HepG2 (cell line): ENCODE results near the gene CNPPD1. TPM values are rescaled to one million over a fixed set of nuclear protein-coding genes. Genes with fewer than 3 reads are reported as not detected.
A peak's percentile ranks its signal among the peaks of the same experiment; 100 is the strongest.
"Not testable (repeated sequence)": the region's sequence is repeated elsewhere in the genome, so short reads cannot be mapped to it uniquely, and the experiment has no call there.

Experiments
- BORCS8-MEF2B ChIP-seq: sonication (generic); formaldehyde crosslinking; IDR thresholded peaks from 2 replicates; pipeline ENCODE4 v1.8.0; 2022; ENCODE audit warnings: mild to moderate bottlenecking, missing genetic modification reagents
- FOXC1 ChIP-seq: sonication (generic); formaldehyde crosslinking; IDR thresholded peaks from 2 replicates; pipeline ENCODE4 v1.8.0; 2022; ENCODE audit warnings: mild to moderate bottlenecking, missing genetic modification reagents, borderline replicate concordance
- MAX ChIP-seq: IDR thresholded peaks from 2 replicates; pipeline ENCODE4 v1.6.1; 2012; ENCODE audit warnings: inconsistent platforms
- NFYC ChIP-seq: IDR thresholded peaks from 2 replicates; pipeline ENCODE4 v1.6.1; 2016; ENCODE audit warnings: missing genetic modification reagents, missing compliant biosample characterization
- POLR2A ChIP-seq, 2 experiments: IDR thresholded peaks; 2 replicates each; pipeline ENCODE4 v1.6.1; 2011; ENCODE audit warnings: low read depth in 2 of 2, low read length in 2 of 2, mild to moderate bottlenecking in 1 of 2, moderate library complexity in 1 of 2; ENCODE audit not compliant: insufficient read depth in 1 of 2
- POLR2G ChIP-seq: fragments of 200-400 bp; formaldehyde crosslinking; IDR thresholded peaks from 2 replicates; pipeline ENCODE4 v1.6.1; 2018; ENCODE audit warnings: mild to moderate bottlenecking, low read depth, low read length, moderate library complexity
- SAP130 ChIP-seq: IDR thresholded peaks from 2 replicates; pipeline ENCODE4 v1.6.1; 2016; ENCODE audit warnings: low read depth
- SOX13 ChIP-seq, 3 experiments: fragments of 450-650 bp in 1 of 3; sonication (generic) in 1 of 3; formaldehyde crosslinking in 1 of 3; IDR thresholded peaks in 2 of 3; conservative IDR thresholded peaks in 1 of 3; 2 replicates each; pipeline versions ENCODE4 v1.5.0 to v1.6.1; 2016 to 2020; ENCODE audit warnings: antibody characterized with exemption in 1 of 3, mild to moderate bottlenecking in 1 of 3, missing compliant biosample characterization in 1 of 3, missing genetic modification reagents in 1 of 3, moderate library complexity in 1 of 3
- TAF1 ChIP-seq: sonication (generic); formaldehyde crosslinking; IDR thresholded peaks from 2 replicates; pipeline ENCODE4 v1.4.0; 2020; ENCODE audit warnings: missing genetic modification reagents
- ZFX ChIP-seq: sonication (generic); formaldehyde crosslinking; IDR thresholded peaks from 2 replicates; pipeline ENCODE4 v1.4.0; 2020; ENCODE audit warnings: mild to moderate bottlenecking, low read depth, missing genetic modification reagents, moderate library complexity
- ZNF572 ChIP-seq: sonication (generic); formaldehyde crosslinking; IDR thresholded peaks from 2 replicates; pipeline ENCODE4 v1.5.1; 2020; ENCODE audit warnings: mild to moderate bottlenecking, missing genetic modification reagents
- ZNF574 ChIP-seq: sonication (generic); formaldehyde crosslinking; IDR thresholded peaks from 2 replicates; pipeline ENCODE4 v1.4.0; 2020; ENCODE audit warnings: missing genetic modification reagents
- polyA plus RNA-seq, 8 experiments: library from polyadenylated mRNA; depleted of rRNA in 3 of 8; stranded (reverse) in 7 of 8; unstranded in 1 of 8; fragments of >200 nt; fragmentation: Illumina TruSeq in 4 of 8; extraction: Trizol in 4 of 8; gene quantifications; 2 replicates each; pipeline versions ENCODE4 v1.2.1 to v1.2.3, GENCODE V29; 2011 to 2016; ENCODE audit warnings: low read depth in 4 of 8, missing spikeins in 1 of 8, mixed read lengths in 1 of 8; ENCODE audit not compliant: insufficient read depth in 1 of 8
- total RNA-seq, 5 experiments: library from RNA; depleted of rRNA; stranded (reverse); fragments of >200 nt; fragmentation: Illumina TruSeq; extraction: Trizol; gene quantifications; 2 replicates each; pipeline ENCODE4 v1.2.3, GENCODE V29; 2016; ENCODE audit warnings: low read depth in 1 of 5
- TF ChIP-seq, protein P1 (sequence below): IDR thresholded peaks from 2 replicates; pipeline ENCODE4 v1.6.1; 2016; ENCODE audit warnings: low read depth
- TF ChIP-seq, protein P2 (sequence below): sonication (generic); formaldehyde crosslinking; IDR thresholded peaks from 2 replicates; pipeline ENCODE4 v1.4.0; 2020; ENCODE audit warnings: missing genetic modification reagents, low read depth, mild to moderate bottlenecking, borderline replicate concordance

Gene CNPPD1
- total and polyA plus RNA-seq, 2 of the 13 experiments (the other 11 are each of a cell fraction or from before 2014, with no cell fraction given) = 35.5 to 49.4 TPM

- peak; percentile 48 for TF ChIP-seq ZNF574 (CRISPR knock-in tag)
- 0 out of 2 replicates have a peak, but pooled peaks have one; percentile 16 for TF ChIP-seq ZFX (CRISPR knock-in tag)
- TF ChIP-seq MAX = peak; percentile 43; the same call in 1 of the 2 replicates
- TF ChIP-seq POLR2G = peak; percentile 69
- TF ChIP-seq TAF1 = peak; percentile 4; the same call in 1 of the 2 replicates
- peak; percentile 66 for TF ChIP-seq BORCS8-MEF2B (CRISPR knock-in tag)
- TF ChIP-seq ZNF572 (CRISPR knock-in tag) = 0 out of 2 replicates have a peak, but pooled peaks have one; percentile 24
- TF ChIP-seq SOX13 (IDR thresholded peaks at IDR 0.05) = not testable (repeated sequence)
- peak in 1 of 2 experiments; percentile 45; a peak in 1 of 4 replicates for TF ChIP-seq SOX13 (CRISPR knock-in tag; conservative IDR thresholded peaks at IDR 0.05 in 1 of 2, IDR thresholded peaks at IDR 0.05 in 1 of 2)
- peak; percentile 28; the same call in 1 of the 2 replicates for TF ChIP-seq SAP130 (CRISPR knock-in tag)
- TF ChIP-seq FOXC1 (CRISPR knock-in tag) = 0 out of 2 replicates have a peak, but pooled peaks have one; percentile 27
- TF ChIP-seq, protein P1, sequence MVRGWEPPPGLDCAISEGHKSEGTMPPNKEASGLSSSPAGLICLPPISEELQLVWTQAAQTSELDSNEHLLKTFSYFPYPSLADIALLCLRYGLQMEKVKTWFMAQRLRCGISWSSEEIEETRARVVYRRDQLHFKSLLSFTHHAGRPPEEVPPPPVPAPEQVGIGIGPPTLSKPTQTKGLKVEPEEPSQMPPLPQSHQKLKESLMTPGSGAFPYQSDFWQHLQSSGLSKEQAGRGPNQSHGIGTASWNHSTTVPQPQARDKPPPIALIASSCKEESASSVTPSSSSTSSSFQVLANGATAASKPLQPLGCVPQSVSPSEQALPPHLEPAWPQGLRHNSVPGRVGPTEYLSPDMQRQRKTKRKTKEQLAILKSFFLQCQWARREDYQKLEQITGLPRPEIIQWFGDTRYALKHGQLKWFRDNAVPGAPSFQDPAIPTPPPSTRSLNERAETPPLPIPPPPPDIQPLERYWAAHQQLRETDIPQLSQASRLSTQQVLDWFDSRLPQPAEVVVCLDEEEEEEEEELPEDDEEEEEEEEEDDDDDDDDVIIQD (CRISPR knock-in tag) = peak; percentile 77; the same call in 1 of the 2 replicates
- peak; percentile 77 to 95 for TF ChIP-seq POLR2A (IDR thresholded peaks at IDR 0.05; ENCODE audit: insufficient read depth in 1 of 2, low read depth in 2 of 2, low read length in 2 of 2)
- TF ChIP-seq, protein P2, sequence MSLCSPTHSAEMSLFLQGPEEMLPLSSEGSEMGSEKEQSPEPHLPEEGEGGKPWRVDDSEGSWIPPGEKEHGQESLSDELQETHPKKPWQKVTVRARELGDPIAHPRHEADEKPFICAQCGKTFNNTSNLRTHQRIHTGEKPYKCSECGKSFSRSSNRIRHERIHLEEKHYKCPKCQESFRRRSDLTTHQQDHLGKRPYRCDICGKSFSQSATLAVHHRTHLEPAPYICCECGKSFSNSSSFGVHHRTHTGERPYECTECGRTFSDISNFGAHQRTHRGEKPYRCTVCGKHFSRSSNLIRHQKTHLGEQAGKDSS (CRISPR knock-in tag) = 0 out of 2 replicates have a peak, but pooled peaks have one; percentile 33
- peak; percentile 81 for TF ChIP-seq NFYC (CRISPR knock-in tag)
- TF ChIP-seq, all 625 proteins: peak for 65; not testable (repeated sequence) for 560
Measured at GRCh38 chr2:219200502-219201326, 24.0 kb upstream of the CNPPD1 start (continued).
